Peyer's patch (tissue), 4 donors: Measurements from ENCODE around the gene ST8SIA1. TPM values are rescaled to one million over a fixed set of nuclear protein-coding genes. Genes with fewer than 3 reads are reported as not detected.

Experiments used
- DNase-seq, 3 donors: peaks; one replicate each; pipeline ENCODE4 v3.0.0-alpha.2; 2017 to 2019
- H3K27ac ChIP-seq, 4 donors: fragments of 200-600 bp; sonication (generic); one replicate each; pipeline ENCODE4 v1.5.1; 2016 to 2019
- H3K27me3 ChIP-seq, 2 donors: fragments of 200-600 bp; sonication (generic); one replicate each; pipeline ENCODE4 v1.5.1; 2019
- H3K36me3 ChIP-seq, 3 donors: fragments of 200-600 bp; sonication (generic); one replicate each; pipeline ENCODE4 v1.5.1; 2016 to 2019
- H3K4me1 ChIP-seq, 4 donors: fragments of 200-600 bp; sonication (generic); one replicate each; pipeline ENCODE4 v1.5.1; 2016 to 2019
- H3K4me3 ChIP-seq, 4 donors: fragments of 200-600 bp; sonication (generic); 1 replicate in 3 of 4; 2 replicates in 1 of 4; pipeline ENCODE4 v1.5.1; 2016 to 2019; ENCODE audit warnings: mild to moderate bottlenecking in 1 of 4
- H3K9me3 ChIP-seq, 4 donors: fragments of 200-600 bp; sonication (generic); one replicate each; pipeline ENCODE4 v1.5.1; 2016 to 2019; ENCODE audit warnings: mild to moderate bottlenecking in 1 of 4
- CTCF ChIP-seq, 6 experiments: fragments of 450-650 bp in 4 of 6; fragments of 200-600 bp in 2 of 6; sonication (generic) in 1 of 6; IDR thresholded peaks; one replicate each; pipeline ENCODE4 v1.5.1; 2017 to 2019; ENCODE audit warnings: antibody characterized with exemption in 6 of 6, mild to moderate bottlenecking in 3 of 6, moderate library complexity in 1 of 6
- POLR2A ChIP-seq, 2 donors: fragments of 450-650 bp; IDR thresholded peaks; one replicate each; pipeline ENCODE4 v1.5.1; 2017; ENCODE audit warnings: antibody characterized with exemption in 2 of 2, mild to moderate bottlenecking in 2 of 2, moderate library complexity in 2 of 2
- total RNA-seq, 4 donors: library from RNA; depleted of rRNA; stranded (reverse); fragments of >200 nt; gene quantifications; one replicate each; pipeline ENCODE4 v1.1.0, GENCODE V29; 2016

The ST8SIA1 gene
- total RNA-seq, 4 donors from 2014 or later, result 1.2 to 11.6 (median 1.9) TPM

- DNase-seq, result no peak
- no peaks in the 10 kb centered on the region for H3K27me3 ChIP-seq
- no peaks in the 10 kb centered on the region for H3K4me1 ChIP-seq
- TF ChIP-seq POLR2A (IDR thresholded peaks at IDR 0.05) (no peak), CTCF (IDR thresholded peaks at IDR 0.05) (no peak)
- no peaks in the 10 kb centered on the region for H3K36me3 ChIP-seq
- H3K4me3 ChIP-seq, result no peak overlapping the region
- no peak overlapping the region for H3K27ac ChIP-seq
- H3K9me3 ChIP-seq, result no peaks in the 10 kb centered on the region
Observed at GRCh38 chr12:22211128-22211527, 123.4 kb downstream of the ST8SIA1 start.

GRCh38 chr12:22209422-22209821, 125.1 kb downstream of the ST8SIA1 start:
- no peak overlapping the region for H3K4me3 ChIP-seq
- H3K27me3 ChIP-seq, result no peaks in the 10 kb centered on the region
- no peaks in the 10 kb centered on the region for H3K9me3 ChIP-seq
- no peaks in the 10 kb centered on the region for H3K4me1 ChIP-seq
- H3K36me3 ChIP-seq, result no peaks in the 10 kb centered on the region
- TF ChIP-seq CTCF (IDR thresholded peaks at IDR 0.05), result no peak
- no peak for TF ChIP-seq POLR2A (IDR thresholded peaks at IDR 0.05)
- no peak overlapping the region for H3K27ac ChIP-seq
- DNase-seq, result no peak

- Histone ChIP-seq H3K4me1 (no peaks in the 10 kb centered on the region), H3K36me3 (no peaks in the 10 kb centered on the region), H3K9me3 (no peaks in the 10 kb centered on the region), H3K27me3 (no peaks in the 10 kb centered on the region), H3K27ac (no peak overlapping the region), H3K4me3 (no peak overlapping the region)
- TF ChIP-seq CTCF (IDR thresholded peaks at IDR 0.05) (no peak), POLR2A (IDR thresholded peaks at IDR 0.05) (no peak)
- no peak for DNase-seq
Observed at GRCh38 chr12:22206111-22206728, 128.3 kb downstream of the ST8SIA1 start.

GRCh38 chr12:22204391-22204790, 130.1 kb downstream of the ST8SIA1 start:
- Histone ChIP-seq H3K27me3 (no peaks in the 10 kb centered on the region), H3K9me3 (no peaks in the 10 kb centered on the region), H3K36me3 (no peaks in the 10 kb centered on the region), H3K4me1 (no peaks in the 10 kb centered on the region), H3K27ac (no peak overlapping the region), H3K4me3 (no peak overlapping the region)
- TF ChIP-seq CTCF (IDR thresholded peaks at IDR 0.05) (no peak), POLR2A (IDR thresholded peaks at IDR 0.05) (no peak)
- DNase-seq, result no peak

- H3K27ac ChIP-seq, result no peak overlapping the region
- H3K9me3 ChIP-seq, result no peaks in the 10 kb centered on the region
- H3K27me3 ChIP-seq, result no peaks in the 10 kb centered on the region
- no peak for TF ChIP-seq CTCF (IDR thresholded peaks at IDR 0.05)
- no peak for TF ChIP-seq POLR2A (IDR thresholded peaks at IDR 0.05)
- H3K36me3 ChIP-seq, result no peaks in the 10 kb centered on the region
- no peak overlapping the region for H3K4me3 ChIP-seq
- no peak for DNase-seq
- H3K4me1 ChIP-seq, result no peaks in the 10 kb centered on the region
Observed at GRCh38 chr12:22202847-22203246, 131.7 kb downstream of the ST8SIA1 start.

- no peak for DNase-seq
- no peaks in the 10 kb centered on the region for H3K27me3 ChIP-seq
- no peaks in the 10 kb centered on the region for H3K4me1 ChIP-seq
- no peak overlapping the region for H3K4me3 ChIP-seq
- no peaks in the 10 kb centered on the region for H3K9me3 ChIP-seq
- H3K27ac ChIP-seq, result no peak overlapping the region
- TF ChIP-seq POLR2A (IDR thresholded peaks at IDR 0.05) (no peak), CTCF (IDR thresholded peaks at IDR 0.05) (no peak)
- H3K36me3 ChIP-seq, result no peaks in the 10 kb centered on the region
Observed at GRCh38 chr12:22201101-22201500, 133.4 kb downstream of the ST8SIA1 start.
